Middle frontal gyrus (tissue), 1 donor: Measurements from ENCODE around the gene ZNF878.

Source experiments
- DNase-seq: peaks from one replicate; pipeline ENCODE4 v3.0.0-alpha.2; 2015; ENCODE audit warnings: low spot score; ENCODE audit errors: extremely low spot score

Gene ZNF878

DNA sequence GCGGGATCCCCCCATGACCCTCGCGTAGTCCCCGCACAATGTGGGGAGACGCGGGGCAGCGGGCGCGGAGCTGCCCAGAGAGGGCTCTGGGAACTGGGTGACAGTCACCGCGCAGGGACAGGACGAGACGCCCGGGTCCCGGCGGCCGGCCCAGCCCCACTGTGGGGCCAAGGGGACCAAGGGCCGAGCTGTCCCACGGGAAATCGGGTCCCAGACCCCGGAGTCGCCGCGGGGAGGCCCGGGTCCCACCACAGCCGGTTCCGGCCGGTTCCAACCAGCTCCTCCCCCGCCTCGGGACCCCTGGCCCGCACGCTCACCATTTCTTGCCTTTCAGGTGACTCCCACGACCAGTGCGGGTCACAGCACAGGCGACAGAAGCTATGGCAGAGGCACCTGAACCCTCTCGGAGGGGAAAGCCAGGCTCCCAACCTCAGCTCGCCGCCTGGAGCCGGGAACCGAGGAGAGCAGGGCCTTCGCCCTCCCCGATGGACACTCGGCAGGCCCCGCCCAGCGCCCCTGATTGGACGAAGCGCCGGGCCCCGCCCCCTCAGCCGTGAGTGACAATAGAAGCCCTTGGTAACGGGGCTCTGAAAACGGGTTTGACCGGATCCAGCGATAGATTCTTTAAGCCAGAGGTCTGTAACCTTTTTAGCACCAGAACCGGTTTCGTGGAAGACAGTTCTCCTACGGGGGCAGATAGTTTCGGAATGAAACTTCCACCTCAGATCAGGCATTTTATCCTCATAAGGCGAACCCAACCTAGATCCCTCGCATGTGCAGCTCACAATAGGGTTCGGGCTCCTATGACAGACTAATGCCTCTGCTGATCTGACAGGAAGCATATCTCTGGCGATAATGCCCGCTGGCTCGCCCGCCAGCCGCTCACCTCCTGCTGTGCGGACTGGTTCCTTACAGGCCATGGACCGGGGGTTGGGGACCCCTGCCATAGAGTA lies 17.3 kb downstream of the ZNF878 start, which contains the start of gene ZNF433:
ZNF433 (minus strand) TSS at position 460 of the 953 bp plus-strand sequence; CDS start at position 320, 140 bp downstream.
- DNase-seq = peak; percentile 88

DNA sequence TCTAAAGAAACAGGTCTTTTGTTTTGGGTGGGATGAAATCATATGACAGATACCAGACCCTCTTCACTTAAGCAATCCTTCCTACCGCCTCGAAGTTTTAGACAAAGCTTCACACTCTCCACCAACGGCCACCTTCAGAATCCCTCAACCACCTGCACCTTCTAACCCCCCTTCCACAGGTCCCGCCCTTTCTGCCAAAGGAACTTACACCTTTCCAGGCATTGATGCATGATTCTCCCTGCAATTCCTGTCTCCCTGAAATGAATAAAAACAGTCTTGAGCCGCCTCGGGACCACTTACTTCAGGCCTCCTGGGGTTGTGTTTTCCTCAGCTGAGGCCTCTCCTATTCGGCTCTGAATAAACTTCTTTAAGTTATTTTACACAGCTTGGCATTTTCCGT lies 18.1 kb downstream of the ZNF878 start:
- no peak for DNase-seq

DNA sequence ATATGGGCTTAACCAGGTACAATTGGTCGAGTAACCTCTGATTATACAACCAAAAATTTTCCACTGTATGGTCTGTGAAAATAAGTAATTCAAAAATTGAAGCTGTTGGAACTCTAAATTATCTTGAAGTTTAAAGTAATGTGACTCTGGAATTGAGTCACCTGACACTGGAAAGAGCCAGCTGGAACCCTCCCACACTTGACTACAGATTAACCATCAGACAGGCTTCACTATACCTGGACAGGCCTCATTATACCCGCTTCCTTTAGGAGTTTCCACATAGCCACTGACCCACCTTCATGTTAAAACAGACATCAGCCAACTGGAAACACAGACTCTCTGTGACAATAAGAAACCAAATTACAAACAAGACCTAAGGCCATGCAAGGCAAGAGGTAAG lies 18.6 kb downstream of the ZNF878 start:
- DNase-seq = no peak

DNA sequence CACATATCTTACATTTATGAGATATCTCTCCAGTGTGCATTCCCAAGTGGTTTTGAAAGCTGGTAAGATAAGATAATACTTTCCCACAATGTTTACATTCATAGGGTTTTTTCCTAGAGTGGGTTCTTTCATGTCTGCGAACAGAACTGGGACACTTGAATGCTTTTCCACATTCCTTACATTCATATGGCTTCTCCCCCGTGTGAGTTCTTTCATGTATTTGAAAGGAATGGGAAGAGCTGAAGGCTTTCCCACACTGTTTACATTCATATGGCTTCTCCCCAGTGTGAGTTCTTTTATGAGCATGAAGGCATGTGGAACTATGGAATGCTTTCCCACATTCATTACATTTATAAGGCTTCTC lies 37.0 kb downstream of the ZNF878 start:
- DNase-seq = no peak

DNA sequence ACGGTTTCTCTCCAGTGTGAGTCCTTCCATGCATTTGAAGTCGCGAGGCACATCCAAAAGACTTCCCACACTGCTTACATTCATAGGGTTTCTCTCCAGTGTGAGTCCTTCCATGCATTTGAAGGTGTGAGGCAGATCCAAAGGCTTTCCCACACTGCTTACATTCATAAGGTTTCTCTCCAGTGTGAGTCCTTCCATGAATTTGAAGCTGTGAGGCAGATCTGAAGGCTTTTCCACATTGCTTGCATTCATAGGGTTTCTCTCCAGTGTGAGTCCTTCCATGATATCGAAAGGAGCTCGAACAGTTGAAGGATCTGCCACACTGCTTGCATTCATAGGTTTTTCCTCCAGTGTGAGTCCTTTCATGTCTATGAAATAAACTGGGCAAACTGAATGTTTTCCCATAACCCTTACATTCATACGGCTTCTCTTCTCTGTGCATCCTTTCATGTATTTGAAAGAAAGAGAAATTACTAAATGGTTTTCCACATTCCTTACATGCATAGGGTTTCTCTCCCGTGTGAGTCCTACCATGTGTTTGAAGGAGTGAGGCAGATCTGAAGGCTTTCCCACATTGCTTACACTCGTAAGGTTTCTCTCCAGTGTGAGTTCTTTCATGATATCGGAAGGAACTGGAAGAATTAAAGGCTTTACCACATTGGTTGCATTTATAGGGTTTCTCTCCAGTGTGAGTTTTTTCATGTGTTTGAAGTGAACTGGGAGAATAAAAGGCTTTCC lies 37.6 kb downstream of the ZNF878 start:
- no peak for DNase-seq

DNA sequence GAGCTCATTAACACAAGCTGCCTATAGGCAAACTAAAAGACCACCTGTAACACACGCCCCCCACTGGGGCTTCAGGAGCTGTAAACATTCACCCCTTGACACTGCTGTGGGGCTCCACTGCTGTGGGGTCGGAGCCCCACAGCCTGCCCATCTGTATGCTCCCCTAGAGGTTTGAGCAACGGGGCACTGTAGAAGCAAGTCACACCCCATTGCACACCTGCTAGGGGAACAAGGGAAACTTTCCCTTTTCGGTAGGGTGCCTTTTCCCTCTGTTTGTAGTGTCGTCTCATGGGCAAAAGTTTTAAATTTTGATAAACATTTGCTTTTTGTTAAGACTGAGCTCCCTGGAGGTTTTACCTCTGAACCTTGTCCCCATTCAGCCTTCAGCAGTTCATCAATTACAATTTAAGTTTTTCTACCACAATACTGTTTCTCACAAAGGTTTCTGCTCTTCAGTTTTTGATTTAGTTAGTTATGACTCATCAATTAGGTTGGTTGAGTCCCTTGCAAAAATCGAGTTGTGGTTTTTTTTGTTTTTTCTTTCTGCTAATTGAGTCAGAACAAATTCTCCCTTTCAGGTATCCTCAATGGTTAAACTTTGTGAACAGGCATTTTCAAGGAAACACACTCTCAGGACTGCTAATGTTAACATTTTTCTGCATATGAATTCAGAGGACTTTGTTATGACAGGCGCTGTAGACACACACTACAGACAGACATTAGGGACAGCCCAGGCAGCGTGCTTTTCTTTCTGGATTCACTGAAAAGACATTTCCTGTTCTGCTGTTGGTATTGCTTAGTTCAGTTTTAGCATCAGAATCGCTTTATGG lies 52.4 kb downstream of the ZNF878 start:
- no peak for DNase-seq

DNA sequence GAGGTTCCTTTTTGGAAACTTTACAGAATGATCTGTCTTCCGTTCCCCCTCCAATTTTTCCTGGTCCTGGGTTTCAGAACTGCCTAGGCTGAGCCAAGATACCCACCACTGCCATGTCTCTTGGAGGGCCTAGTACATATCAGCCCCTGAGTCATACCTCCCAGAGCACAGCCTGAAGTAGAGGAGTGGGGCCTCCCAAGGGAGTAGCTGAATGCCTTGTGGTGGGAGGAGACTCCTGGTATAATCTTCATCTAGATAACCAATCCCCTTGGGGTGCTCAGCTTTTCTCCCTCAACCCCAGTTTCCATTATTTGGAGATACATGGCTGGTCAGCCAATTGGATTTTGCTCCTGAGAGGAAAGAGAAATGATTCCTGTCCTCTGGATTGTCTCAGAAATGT lies 57.6 kb downstream of the ZNF878 start:
- no peak for DNase-seq
